Measurements from ENCODE around the gene SIL1. TPM values are rescaled to one million over a fixed set of nuclear protein-coding genes. Genes with fewer than 3 reads are reported as not detected.

Gene SIL1
- total RNA-seq, 1 experiment from 2014 or later = 10.7 TPM

- TF ChIP-seq ARID4B (CRISPR knock-in tag; IDR thresholded peaks at IDR 0.05; ENCODE audit: borderline replicate concordance) = no peak
- no peak for TF ChIP-seq ZNF121 (CRISPR knock-in tag; IDR thresholded peaks at IDR 0.05)
- no peak for TF ChIP-seq ZNF219 (CRISPR knock-in tag; IDR thresholded peaks at IDR 0.05; ENCODE audit: borderline replicate concordance)
- TF ChIP-seq TCF7 (CRISPR knock-in tag; IDR thresholded peaks at IDR 0.05; ENCODE audit: low read depth) = no peak
- TF ChIP-seq ZMAT4 (CRISPR knock-in tag; IDR thresholded peaks at IDR 0.05) = no peak
- no peak for TF ChIP-seq ATF1 (CRISPR knock-in tag; IDR thresholded peaks at IDR 0.05)
- TF ChIP-seq USF1 (CRISPR knock-in tag; IDR thresholded peaks at IDR 0.05) = no peak
Measured at GRCh38 chr5:139214646-139215045, 16.5 kb upstream of the SIL1 start (continued).

- Mint-ChIP-seq H3K4me3 (no peak overlapping the region), H3K36me3 (peaks cover 8% of the 10 kb centered on the region), H3K4me1 (peaks cover 29% of the 10 kb centered on the region), H3K27ac (no peak overlapping the region; the same call in 1 of the 2 replicates), H3K27me3 (ENCODE audit: low read depth) (peaks cover 2% of the 10 kb centered on the region; the same call in 1 of the 2 replicates), H3K9me3 (peaks cover 12% of the 10 kb centered on the region)
- CTCF ChIA-PET = no interaction called here
- no peak for DNase-seq (ENCODE audit: low spot score)
- ATAC-seq = no peak
- POLR2A ChIA-PET = no interaction called here
- TF ChIP-seq E2F1 (CRISPR knock-in tag; IDR thresholded peaks at IDR 0.05) = no peak
- TF ChIP-seq ZNF219 (CRISPR knock-in tag; IDR thresholded peaks at IDR 0.05; ENCODE audit: borderline replicate concordance) = no peak
- TF ChIP-seq ZNF512 (CRISPR knock-in tag; IDR thresholded peaks at IDR 0.05; ENCODE audit: borderline replicate concordance) = no peak
- TF ChIP-seq PREB (CRISPR knock-in tag; IDR thresholded peaks at IDR 0.05; ENCODE audit: borderline replicate concordance) = no peak
- TF ChIP-seq RELA (CRISPR knock-in tag; IDR thresholded peaks at IDR 0.05; ENCODE audit: borderline replicate concordance) = no peak
- no peak for TF ChIP-seq FOXJ3 (CRISPR knock-in tag; IDR thresholded peaks at IDR 0.05; ENCODE audit: borderline replicate concordance)
- no peak for TF ChIP-seq ATF2 (CRISPR knock-in tag; IDR thresholded peaks at IDR 0.05; ENCODE audit: borderline replicate concordance, low read depth)
- no peak for TF ChIP-seq ZNF281 (CRISPR knock-in tag; IDR thresholded peaks at IDR 0.05)
- no peak for TF ChIP-seq PRRX2 (CRISPR knock-in tag; IDR thresholded peaks at IDR 0.05)
- TF ChIP-seq ELF4 (CRISPR knock-in tag; IDR thresholded peaks at IDR 0.05; ENCODE audit: low read depth) = no peak
- TF ChIP-seq CTCF (IDR thresholded peaks at IDR 0.05) = no peak
- no peak for TF ChIP-seq ZNF263 (CRISPR knock-in tag; IDR thresholded peaks at IDR 0.05; ENCODE audit: low read depth)
Measured at GRCh38 chr5:139212906-139213305, 14.7 kb upstream of the SIL1 start.

Data from WTC11 (cell line).